Measurements from ENCODE around the gene WDR93.
A peak's percentile ranks its signal among the peaks of the same experiment; 100 is the strongest.
"Not testable (repeated sequence)": the region's sequence is repeated elsewhere in the genome, so short reads cannot be mapped to it uniquely, and the experiment has no call there.

The WDR93 gene

DNA sequence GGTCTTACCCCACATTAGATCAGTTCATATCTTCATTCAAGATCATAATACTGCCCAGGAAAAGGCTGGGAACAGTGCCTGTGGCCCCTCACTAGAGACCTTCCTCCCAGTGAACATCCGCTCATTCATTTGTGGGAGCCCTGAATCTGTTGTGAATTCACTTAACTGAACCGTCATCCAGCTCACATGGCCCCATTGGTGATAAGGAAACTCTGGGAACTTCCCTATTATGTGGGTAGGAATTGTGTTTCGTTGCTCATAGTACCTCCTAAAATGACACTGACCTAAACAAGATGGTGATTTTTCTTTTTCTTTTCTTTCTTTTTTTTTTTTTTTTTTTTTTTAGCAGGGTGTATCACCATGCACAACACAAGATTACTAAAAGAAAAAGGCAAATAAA is 78.8 kb downstream of the WDR93 start:
- DNase-seq (ENCODE audit: low read depth in 2 of 2): no peak

GRCh38 chr15:89770041-89770440 is 79.4 kb downstream of the WDR93 start:
- DNase-seq (ENCODE audit: low read depth in 2 of 2): no peak

DNA sequence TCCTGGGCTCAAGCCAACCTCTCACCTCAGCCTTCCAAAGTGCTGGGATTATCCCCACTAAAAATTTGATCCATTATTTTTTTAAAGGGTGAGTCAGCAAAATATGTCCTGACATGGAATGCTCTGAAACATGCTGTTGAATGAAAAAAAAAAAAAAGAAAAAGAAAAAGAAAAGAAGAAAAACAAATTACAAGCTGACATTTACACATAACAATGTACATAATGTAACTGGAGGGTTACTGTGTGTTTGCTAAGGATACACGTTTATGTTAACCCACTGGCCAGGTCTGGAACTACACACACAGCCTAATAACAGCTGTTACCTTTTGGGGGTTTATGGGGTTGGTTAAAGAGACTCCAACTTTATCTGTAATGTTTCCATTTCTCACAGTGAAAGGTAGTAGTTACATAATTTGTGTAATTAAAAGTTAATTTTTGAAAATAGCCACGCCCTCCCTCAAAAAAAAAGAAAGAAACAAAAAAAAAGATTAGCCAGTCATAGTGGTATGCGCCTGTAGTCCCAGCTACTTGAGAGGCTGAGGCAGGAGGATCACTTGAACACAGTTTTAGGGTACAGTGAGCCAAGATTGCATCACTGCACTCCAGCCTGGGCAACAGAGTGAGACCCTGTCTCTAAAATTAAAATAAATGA is 82.4 kb downstream of the WDR93 start:
- no peak for DNase-seq (ENCODE audit: low read depth in 2 of 2)

DNA sequence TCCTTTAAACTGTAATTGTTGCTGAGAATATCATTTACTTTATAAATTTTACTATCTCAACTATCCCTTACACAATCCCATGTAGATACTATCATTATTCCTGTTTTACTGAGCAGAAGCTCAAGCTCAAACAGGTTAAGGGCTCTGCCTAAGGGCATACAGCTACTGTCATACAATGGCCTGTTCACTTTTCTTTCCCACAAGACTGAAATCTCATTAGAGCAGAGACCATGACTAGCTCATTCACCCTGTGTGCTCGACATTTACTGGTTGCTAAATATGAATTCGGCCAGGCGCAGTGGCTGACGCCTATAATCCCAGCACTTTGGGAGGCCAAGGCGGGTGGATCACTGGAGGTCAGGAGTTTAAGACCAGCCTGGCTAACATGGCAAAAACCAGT is 83.9 kb downstream of the WDR93 start:
- no peak for DNase-seq (ENCODE audit: low read depth in 2 of 2)

DNA sequence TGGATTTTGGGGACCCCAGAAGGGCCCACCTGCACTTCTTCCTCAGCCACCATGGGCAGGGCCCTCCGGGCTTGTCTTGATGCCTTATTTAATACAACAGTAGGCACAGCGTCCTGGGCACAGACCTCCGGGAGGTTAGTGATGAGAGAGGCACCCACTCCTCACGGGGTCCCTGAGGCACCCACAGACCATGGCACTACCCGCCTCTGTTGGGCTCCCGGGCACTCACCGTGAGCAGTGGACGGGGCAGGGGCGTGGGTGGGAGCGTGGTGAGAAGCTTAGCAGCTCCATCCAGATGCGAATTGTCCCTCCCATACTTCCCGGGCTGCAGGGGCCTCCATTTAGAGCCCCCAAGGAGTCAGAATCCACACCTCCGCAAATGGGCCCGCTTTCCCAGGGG is 85.2 kb downstream of the WDR93 start:
- no peak for DNase-seq (ENCODE audit: low read depth in 2 of 2)

GRCh38 chr15:89776274-89777072 is 85.9 kb downstream of the WDR93 start, which contains the start of gene MESP2:
MESP2 (plus strand) TSS chr15:89776332; CDS start chr15:89776358, 26 bp downstream.
- peak; percentile 5 to 12 for DNase-seq (ENCODE audit: low read depth in 2 of 2)

DNA sequence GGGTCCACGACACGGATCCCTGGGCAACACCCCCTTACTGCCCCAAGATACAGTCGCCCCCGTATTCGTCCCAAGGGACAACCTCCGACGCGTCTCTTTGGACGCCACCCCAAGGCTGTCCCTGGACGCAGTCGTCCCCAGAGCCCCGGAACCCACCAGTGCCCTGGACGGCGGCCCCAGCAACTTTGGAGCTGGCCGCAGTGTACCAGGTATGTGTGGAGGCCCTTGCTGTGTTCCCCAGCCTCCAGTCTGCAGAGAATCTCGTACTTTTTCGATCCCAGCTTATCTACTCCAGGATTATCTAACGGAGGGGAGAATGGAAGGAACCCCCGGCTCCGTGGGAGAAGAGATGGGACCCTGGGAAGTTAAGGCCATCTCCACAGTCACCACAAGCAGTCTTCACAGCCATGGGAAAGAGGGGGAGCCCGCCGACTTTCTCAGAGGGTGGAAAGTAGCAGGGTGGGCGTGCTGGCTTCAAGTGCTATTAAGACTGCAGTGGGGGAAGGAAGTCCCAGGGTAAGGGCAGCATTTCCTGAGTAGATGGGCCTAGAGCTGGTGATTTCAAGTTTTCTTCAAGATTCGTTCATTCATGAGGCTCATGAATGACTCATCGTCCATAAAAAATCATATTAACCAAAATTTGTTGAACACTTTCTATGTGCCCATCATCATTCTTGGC is 86.6 kb downstream of the WDR93 start:
- no peak for DNase-seq (ENCODE audit: low read depth in 2 of 2)

- no peak for DNase-seq (ENCODE audit: low read depth in 2 of 2)
These were observed 87.3 kb downstream of the WDR93 start for GRCh38 chr15:89777782-89778380.

- DNase-seq (ENCODE audit: low read depth in 2 of 2): no peak
These were observed 88.2 kb downstream of the WDR93 start for GRCh38 chr15:89778861-89779260.

DNA sequence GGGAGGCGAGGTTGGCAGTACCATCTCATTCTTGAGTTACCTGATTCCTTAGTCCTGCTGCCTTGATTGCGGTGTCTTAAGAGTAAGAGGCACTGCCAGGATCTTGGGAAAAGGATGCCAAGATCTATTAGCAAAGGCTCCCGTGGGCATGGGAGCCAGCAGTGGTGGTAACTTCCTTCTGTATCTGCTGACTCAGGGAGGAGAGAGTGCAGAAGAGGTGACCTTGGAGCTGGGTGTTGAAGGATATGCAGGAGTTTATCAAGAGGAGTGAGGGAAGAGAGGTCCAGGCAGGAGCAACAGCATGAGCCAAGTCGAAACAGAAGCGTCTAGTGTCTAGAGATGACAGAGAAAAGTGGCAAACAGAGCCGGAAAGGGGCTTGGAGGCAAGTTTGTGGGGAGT is 90.0 kb downstream of the WDR93 start:
- no peak for DNase-seq (ENCODE audit: low read depth in 2 of 2)

- no peak for DNase-seq (ENCODE audit: low read depth in 2 of 2)
These were observed 90.4 kb downstream of the WDR93 start for GRCh38 chr15:89781055-89781454.

GRCh38 chr15:89781891-89782618 is 91.4 kb downstream of the WDR93 start:
- DNase-seq (ENCODE audit: low read depth in 2 of 2): no peak

- not testable (repeated sequence) for DNase-seq (ENCODE audit: low read depth in 2 of 2)
These were observed 92.0 kb downstream of the WDR93 start for GRCh38 chr15:89782619-89782950.

DNA sequence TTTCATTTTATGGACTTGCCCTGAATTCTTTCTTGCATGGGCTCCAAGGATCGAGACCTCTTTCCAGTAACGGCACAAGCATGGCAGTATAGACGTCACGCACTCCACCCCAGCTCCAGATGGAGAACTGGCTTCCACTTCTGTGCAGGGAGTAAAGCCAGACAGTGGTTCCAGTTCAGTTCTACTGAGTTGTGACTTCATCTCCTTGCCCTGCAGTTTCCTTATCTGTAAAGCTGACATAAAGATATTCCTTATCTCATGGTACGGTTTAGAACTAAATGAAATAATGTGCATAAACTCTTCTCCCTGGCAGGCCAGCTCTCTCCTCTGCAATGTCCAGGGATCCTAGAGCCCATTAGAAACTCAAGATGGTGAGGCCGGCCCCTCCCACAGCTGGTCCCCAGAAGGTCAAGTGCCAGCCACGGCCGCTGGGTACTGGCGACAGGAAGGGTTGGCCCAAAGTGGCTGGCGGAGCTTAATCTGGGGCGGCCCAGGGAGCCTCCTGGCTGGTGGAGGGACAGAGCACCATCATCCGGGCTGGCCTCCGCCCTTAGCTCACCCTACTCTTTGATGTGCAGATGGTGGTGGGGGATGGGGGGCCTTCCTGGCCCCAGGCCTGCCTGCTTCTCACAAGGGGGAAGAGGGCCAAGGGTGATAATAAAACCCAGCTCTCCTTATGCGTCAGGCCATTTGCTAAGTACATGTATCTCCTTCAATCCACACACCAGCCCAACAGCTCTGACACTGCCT is 92.7 kb downstream of the WDR93 start:
- no peak for DNase-seq (ENCODE audit: low read depth in 2 of 2)

GRCh38 chr15:89783861-89784685 is 93.5 kb downstream of the WDR93 start:
- DNase-seq (ENCODE audit: low read depth in 2 of 2): no peak

DNA sequence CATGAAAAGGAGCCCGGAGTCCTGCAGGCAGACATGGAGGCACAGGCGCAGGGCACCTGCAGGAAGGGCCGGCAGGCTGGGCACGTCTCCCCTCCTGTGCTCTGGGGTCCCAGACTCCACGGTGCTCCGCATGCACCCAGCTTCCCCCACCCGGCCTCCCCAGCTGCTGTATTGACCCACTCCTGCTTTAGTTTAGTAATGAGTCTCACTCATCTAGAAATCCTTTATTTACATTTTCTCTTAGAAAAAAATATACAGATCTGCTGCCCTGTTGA is 94.0 kb downstream of the WDR93 start:
- no peak for DNase-seq (ENCODE audit: low read depth in 2 of 2)

DNA sequence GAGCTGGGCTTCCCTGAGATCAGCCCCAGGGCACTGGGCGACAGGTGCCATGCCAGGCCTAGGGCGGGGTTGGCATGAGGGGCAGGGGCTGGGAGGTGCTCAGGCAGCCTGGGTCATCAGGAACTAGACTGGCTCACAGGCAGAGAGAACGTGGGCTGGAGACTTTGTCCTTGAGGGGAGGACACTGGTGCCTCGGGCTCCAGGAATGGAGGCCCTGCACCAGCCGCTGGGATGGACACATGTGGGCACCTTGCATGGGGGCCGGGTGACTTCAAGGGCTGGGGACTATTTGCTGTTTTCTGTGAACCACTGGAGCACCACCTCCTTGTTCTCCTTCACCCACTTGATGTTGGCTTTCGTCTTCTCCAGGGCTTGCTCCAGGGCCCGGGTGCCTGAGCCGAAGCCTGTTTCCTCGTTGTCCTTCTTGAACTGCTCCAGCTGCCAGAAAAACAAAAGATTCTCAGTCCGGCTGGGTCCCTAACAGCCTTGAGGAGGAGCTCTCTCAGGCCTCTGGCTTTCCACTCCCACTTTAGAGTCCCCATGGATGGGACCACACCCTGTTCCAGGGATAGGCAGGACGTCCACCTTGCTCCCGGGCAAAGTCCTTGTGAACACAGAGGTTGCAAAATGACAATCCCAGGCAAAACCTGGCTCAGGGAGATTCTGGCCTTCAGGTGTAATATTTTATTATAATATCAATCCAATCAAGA is 94.6 kb downstream of the WDR93 start:
- DNase-seq (ENCODE audit: low read depth in 2 of 2): no peak

GRCh38 chr15:89785774-89786140 is 95.1 kb downstream of the WDR93 start:
- DNase-seq (ENCODE audit: low read depth in 2 of 2): no peak

DNA sequence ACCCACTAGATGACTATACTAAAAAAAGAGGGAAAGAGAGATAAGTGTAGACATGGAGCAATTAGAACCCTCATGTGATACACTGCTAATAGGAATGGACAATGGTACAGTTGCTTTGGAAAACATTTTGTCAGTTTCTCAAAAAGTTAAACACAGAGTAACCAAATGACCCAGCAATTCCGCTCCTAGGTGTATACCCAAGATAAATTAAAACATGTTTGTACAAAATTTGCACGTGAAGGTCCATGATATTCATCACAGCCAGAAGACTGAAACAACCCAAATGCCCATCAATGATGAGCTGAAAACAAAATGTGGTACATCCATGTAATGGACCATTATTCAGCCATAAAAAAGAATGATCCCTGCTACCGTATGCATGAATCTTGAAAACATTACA is 97.3 kb downstream of the WDR93 start:
- no peak for DNase-seq (ENCODE audit: low read depth in 2 of 2)

DNA sequence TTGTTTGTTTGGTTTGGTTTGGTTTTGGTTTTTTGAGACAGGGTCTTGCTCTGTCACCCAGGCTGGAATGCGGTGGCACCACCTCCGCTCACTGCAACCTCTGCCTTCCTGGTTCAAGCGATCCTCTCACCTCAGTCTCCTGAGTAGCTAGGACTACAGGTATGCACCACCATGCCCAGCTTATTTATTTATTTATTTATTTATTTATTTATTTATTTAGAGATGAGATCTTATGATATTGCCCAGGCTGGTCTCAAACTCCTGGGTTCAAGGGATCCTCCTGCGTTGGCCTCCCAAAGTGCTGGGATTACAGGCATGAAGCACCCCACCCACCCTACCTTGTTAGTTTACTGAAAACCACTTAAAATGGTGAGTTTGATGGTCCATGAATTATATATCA is 98.0 kb downstream of the WDR93 start:
- DNase-seq (ENCODE audit: low read depth in 2 of 2): not testable (repeated sequence)
